WTC11 (cell line): ENCODE results near the gene TRIM66. TPM values are rescaled to one million over a fixed set of nuclear protein-coding genes. Genes with fewer than 3 reads are reported as not detected.

ENCODE experiments used
- ATAC-seq: fragments of 200-7000 bp; cut with Tn5 transposase; 2 replicates; pipeline ENCODE4 v1.10.0; 2021; ENCODE audit warnings: mild to moderate bottlenecking, moderate library complexity
- CTCF ChIA-PET: fragments of 300-600 bp; sonication (Branson Sonifier 250); formaldehyde crosslinking; loops from one replicate; lab custom pipeline; 2021; ENCODE audit warnings: antibody characterized with exemption; lab: Charles Lee
- POLR2A ChIA-PET: fragments of 350-600 bp; sonication (Branson Sonifier 250); formaldehyde crosslinking; loops from one replicate; lab custom pipeline; 2021; ENCODE audit warnings: antibody characterized with exemption; lab: Charles Lee
- DNase-seq: peaks from one replicate; pipeline ENCODE4 v3.0.0; 2021; ENCODE audit warnings: low spot score
- H3K27ac Mint-ChIP-seq: 2 replicates; pipeline ENCODE4 v1.8.0; 2021; ENCODE audit warnings: mixed read lengths
- H3K27me3 Mint-ChIP-seq: 2 replicates; pipeline ENCODE4 v1.8.0; 2021; ENCODE audit warnings: low read depth, mild to moderate bottlenecking, moderate library complexity, mixed read lengths
- H3K36me3 Mint-ChIP-seq: 2 replicates; pipeline ENCODE4 v1.8.0; 2021; ENCODE audit warnings: mixed read lengths
- H3K4me1 Mint-ChIP-seq: 2 replicates; pipeline ENCODE4 v1.8.0; 2022; ENCODE audit warnings: mixed read lengths
- H3K4me3 Mint-ChIP-seq: 2 replicates; pipeline ENCODE4 v1.8.0; 2021; ENCODE audit warnings: mild to moderate bottlenecking, moderate library complexity, mixed read lengths
- H3K9me3 Mint-ChIP-seq: 2 replicates; pipeline ENCODE4 v1.8.0; 2021; ENCODE audit warnings: mixed read lengths
- IRF2 ChIP-seq: sonication (generic); formaldehyde crosslinking; IDR thresholded peaks from 2 replicates; pipeline ENCODE4 v1.8.0; 2022; ENCODE audit warnings: low read depth, missing genetic modification reagents, borderline replicate concordance
- MYBL2 ChIP-seq: sonication (generic); formaldehyde crosslinking; IDR thresholded peaks from 2 replicates; pipeline ENCODE4 v1.8.1; 2023; ENCODE audit warnings: mild to moderate bottlenecking, moderate library complexity, missing genetic modification reagents
- NR2C2 ChIP-seq: sonication (generic); formaldehyde crosslinking; IDR thresholded peaks from 2 replicates; pipeline ENCODE4 v1.8.0; 2022; ENCODE audit warnings: mild to moderate bottlenecking, missing genetic modification reagents
- SOX15 ChIP-seq: fragments of 250-450 bp; sonication (Bioruptor Pico); IDR thresholded peaks from 2 replicates; pipeline ENCODE4 v1.9.0; 2021; ENCODE audit warnings: mild to moderate bottlenecking
- TP53 ChIP-seq: sonication (generic); formaldehyde crosslinking; IDR thresholded peaks from 2 replicates; pipeline ENCODE4 v1.8.1; 2023; ENCODE audit warnings: mild to moderate bottlenecking, missing genetic modification reagents
- ZBTB21 ChIP-seq: sonication (generic); formaldehyde crosslinking; IDR thresholded peaks from 2 replicates; pipeline ENCODE4 v1.8.1; 2023; ENCODE audit warnings: mild to moderate bottlenecking, missing genetic modification reagents, borderline replicate concordance
- ZNF317 ChIP-seq: sonication (generic); formaldehyde crosslinking; IDR thresholded peaks from 2 replicates; pipeline ENCODE4 v1.8.1; 2023; ENCODE audit warnings: low read depth, mild to moderate bottlenecking, moderate library complexity, missing genetic modification reagents, borderline replicate concordance
- total RNA-seq: library from RNA; stranded (reverse); gene quantifications from 3 replicates; pipeline ENCODE4 v1.2.3, GENCODE V29; 2021
- TF ChIP-seq, protein P1 (sequence below): fragments of 250-450 bp; sonication (Bioruptor Pico); IDR thresholded peaks from 2 replicates; pipeline ENCODE4 v1.9.0; 2021; ENCODE audit warnings: mild to moderate bottlenecking, borderline replicate concordance
- TF ChIP-seq, protein P2 (sequence below): sonication (generic); formaldehyde crosslinking; conservative IDR thresholded peaks from 2 replicates; pipeline ENCODE4 v1.8.1; 2022; ENCODE audit warnings: mild to moderate bottlenecking, missing genetic modification reagents
- TF ChIP-seq, protein P3 (sequence below): sonication (generic); formaldehyde crosslinking; IDR thresholded peaks from 2 replicates; pipeline ENCODE4 v1.8.0; 2023; ENCODE audit warnings: missing genetic modification reagents
- TF ChIP-seq, protein P4 (sequence below): sonication (generic); formaldehyde crosslinking; IDR thresholded peaks from 2 replicates; pipeline ENCODE4 v1.8.0; 2023; ENCODE audit warnings: missing genetic modification reagents, mild to moderate bottlenecking, borderline replicate concordance
- TF ChIP-seq, protein P5 (sequence below): sonication (generic); formaldehyde crosslinking; IDR thresholded peaks from 2 replicates; pipeline ENCODE4 v1.8.0; 2022; ENCODE audit warnings: missing genetic modification reagents
- TF ChIP-seq, protein P6 (sequence below): sonication (generic); formaldehyde crosslinking; IDR thresholded peaks from 2 replicates; pipeline ENCODE4 v1.8.1; 2023; ENCODE audit warnings: mild to moderate bottlenecking, missing genetic modification reagents
- TF ChIP-seq, protein P7 (sequence below): fragments of 250-450 bp; sonication (Bioruptor Pico); IDR thresholded peaks from 2 replicates; pipeline ENCODE4 v1.9.0; 2021; ENCODE audit warnings: moderate library complexity, mild to moderate bottlenecking, inconsistent platforms, borderline replicate concordance

TRIM66 gene
- total RNA-seq, 1 experiment from 2014 or later, result 5.6 TPM

DNA sequence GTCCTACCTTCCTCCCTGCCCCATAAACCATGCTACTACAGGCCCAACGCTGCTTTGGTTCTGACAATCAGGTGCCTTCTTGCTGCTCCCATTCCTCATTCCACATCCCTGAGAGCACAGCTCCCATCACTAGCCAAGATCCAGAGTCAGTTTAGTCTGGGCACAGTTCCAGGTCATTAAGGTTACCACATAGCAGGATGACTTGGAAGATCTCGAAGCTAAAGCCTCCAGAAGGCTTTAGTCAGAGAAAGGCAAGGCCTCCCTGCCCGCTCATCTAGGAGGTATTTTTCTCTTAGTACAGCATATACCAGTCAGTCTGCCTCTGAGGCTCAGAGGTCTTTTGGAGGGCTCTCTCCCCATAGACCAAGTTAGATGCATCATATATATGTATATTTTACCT is 30.3 kb downstream of the TRIM66 start (continued):
- TF ChIP-seq, protein P1, sequence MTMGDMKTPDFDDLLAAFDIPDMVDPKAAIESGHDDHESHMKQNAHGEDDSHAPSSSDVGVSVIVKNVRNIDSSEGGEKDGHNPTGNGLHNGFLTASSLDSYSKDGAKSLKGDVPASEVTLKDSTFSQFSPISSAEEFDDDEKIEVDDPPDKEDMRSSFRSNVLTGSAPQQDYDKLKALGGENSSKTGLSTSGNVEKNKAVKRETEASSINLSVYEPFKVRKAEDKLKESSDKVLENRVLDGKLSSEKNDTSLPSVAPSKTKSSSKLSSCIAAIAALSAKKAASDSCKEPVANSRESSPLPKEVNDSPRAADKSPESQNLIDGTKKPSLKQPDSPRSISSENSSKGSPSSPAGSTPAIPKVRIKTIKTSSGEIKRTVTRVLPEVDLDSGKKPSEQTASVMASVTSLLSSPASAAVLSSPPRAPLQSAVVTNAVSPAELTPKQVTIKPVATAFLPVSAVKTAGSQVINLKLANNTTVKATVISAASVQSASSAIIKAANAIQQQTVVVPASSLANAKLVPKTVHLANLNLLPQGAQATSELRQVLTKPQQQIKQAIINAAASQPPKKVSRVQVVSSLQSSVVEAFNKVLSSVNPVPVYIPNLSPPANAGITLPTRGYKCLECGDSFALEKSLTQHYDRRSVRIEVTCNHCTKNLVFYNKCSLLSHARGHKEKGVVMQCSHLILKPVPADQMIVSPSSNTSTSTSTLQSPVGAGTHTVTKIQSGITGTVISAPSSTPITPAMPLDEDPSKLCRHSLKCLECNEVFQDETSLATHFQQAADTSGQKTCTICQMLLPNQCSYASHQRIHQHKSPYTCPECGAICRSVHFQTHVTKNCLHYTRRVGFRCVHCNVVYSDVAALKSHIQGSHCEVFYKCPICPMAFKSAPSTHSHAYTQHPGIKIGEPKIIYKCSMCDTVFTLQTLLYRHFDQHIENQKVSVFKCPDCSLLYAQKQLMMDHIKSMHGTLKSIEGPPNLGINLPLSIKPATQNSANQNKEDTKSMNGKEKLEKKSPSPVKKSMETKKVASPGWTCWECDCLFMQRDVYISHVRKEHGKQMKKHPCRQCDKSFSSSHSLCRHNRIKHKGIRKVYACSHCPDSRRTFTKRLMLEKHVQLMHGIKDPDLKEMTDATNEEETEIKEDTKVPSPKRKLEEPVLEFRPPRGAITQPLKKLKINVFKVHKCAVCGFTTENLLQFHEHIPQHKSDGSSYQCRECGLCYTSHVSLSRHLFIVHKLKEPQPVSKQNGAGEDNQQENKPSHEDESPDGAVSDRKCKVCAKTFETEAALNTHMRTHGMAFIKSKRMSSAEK (CRISPR knock-in tag), result no peak
- no peak for TF ChIP-seq IRF2 (CRISPR knock-in tag)
- TF ChIP-seq, protein P2, sequence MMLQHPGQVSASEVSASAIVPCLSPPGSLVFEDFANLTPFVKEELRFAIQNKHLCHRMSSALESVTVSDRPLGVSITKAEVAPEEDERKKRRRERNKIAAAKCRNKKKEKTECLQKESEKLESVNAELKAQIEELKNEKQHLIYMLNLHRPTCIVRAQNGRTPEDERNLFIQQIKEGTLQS, result no peak
- TF ChIP-seq, protein P3, sequence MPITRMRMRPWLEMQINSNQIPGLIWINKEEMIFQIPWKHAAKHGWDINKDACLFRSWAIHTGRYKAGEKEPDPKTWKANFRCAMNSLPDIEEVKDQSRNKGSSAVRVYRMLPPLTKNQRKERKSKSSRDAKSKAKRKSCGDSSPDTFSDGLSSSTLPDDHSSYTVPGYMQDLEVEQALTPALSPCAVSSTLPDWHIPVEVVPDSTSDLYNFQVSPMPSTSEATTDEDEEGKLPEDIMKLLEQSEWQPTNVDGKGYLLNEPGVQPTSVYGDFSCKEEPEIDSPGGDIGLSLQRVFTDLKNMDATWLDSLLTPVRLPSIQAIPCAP (CRISPR knock-in tag), result no peak
- no peak for TF ChIP-seq TP53 (CRISPR knock-in tag)
- TF ChIP-seq, protein P4, sequence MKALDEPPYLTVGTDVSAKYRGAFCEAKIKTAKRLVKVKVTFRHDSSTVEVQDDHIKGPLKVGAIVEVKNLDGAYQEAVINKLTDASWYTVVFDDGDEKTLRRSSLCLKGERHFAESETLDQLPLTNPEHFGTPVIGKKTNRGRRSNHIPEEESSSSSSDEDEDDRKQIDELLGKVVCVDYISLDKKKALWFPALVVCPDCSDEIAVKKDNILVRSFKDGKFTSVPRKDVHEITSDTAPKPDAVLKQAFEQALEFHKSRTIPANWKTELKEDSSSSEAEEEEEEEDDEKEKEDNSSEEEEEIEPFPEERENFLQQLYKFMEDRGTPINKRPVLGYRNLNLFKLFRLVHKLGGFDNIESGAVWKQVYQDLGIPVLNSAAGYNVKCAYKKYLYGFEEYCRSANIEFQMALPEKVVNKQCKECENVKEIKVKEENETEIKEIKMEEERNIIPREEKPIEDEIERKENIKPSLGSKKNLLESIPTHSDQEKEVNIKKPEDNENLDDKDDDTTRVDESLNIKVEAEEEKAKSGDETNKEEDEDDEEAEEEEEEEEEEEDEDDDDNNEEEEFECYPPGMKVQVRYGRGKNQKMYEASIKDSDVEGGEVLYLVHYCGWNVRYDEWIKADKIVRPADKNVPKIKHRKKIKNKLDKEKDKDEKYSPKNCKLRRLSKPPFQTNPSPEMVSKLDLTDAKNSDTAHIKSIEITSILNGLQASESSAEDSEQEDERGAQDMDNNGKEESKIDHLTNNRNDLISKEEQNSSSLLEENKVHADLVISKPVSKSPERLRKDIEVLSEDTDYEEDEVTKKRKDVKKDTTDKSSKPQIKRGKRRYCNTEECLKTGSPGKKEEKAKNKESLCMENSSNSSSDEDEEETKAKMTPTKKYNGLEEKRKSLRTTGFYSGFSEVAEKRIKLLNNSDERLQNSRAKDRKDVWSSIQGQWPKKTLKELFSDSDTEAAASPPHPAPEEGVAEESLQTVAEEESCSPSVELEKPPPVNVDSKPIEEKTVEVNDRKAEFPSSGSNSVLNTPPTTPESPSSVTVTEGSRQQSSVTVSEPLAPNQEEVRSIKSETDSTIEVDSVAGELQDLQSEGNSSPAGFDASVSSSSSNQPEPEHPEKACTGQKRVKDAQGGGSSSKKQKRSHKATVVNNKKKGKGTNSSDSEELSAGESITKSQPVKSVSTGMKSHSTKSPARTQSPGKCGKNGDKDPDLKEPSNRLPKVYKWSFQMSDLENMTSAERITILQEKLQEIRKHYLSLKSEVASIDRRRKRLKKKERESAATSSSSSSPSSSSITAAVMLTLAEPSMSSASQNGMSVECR (CRISPR knock-in tag), result no peak
- TF ChIP-seq ZNF317 (CRISPR knock-in tag), result no peak

DNA sequence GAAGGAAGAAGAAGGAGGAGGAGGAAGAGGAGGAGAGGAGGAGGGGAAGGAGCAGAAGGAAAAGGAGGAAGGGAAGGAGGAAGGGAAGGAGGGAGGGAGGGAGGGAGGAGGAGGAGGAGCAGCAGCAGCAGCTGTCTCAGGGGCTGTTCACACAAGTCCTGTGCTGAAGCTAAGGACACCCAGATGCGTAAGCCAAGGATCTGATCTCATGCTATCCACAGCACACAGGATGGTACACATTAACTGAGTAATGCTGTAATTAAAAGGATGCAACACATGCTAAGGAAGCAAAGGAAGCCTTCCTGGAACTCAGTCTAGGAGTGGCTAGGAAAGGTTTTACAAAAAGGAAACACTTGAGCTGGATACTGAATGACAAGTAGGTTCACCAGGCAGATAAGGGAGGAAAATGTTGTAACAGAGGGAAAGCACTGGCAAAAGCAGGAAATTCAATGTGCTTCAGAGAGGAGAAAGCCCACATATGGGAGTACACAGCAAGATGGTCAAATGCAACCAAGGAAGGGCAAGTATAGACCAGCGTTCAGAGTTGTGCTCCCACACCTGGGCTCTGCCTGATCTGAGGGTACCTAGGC is 32.0 kb downstream of the TRIM66 start:
- ChIA-PET CTCF (no interaction called here), POLR2A (no interaction called here)
- DNase-seq (no peak), ATAC-seq (no peak)
- Mint-ChIP-seq H3K4me1 (no peaks in the 10 kb centered on the region), H3K27me3 (no peaks in the 10 kb centered on the region), H3K36me3 (no peaks in the 10 kb centered on the region), H3K4me3 (no peak overlapping the region), H3K9me3 (no peaks in the 10 kb centered on the region), H3K27ac (no peak overlapping the region)
- TF ChIP-seq, protein P2, result no peak
- TF ChIP-seq, protein P5, sequence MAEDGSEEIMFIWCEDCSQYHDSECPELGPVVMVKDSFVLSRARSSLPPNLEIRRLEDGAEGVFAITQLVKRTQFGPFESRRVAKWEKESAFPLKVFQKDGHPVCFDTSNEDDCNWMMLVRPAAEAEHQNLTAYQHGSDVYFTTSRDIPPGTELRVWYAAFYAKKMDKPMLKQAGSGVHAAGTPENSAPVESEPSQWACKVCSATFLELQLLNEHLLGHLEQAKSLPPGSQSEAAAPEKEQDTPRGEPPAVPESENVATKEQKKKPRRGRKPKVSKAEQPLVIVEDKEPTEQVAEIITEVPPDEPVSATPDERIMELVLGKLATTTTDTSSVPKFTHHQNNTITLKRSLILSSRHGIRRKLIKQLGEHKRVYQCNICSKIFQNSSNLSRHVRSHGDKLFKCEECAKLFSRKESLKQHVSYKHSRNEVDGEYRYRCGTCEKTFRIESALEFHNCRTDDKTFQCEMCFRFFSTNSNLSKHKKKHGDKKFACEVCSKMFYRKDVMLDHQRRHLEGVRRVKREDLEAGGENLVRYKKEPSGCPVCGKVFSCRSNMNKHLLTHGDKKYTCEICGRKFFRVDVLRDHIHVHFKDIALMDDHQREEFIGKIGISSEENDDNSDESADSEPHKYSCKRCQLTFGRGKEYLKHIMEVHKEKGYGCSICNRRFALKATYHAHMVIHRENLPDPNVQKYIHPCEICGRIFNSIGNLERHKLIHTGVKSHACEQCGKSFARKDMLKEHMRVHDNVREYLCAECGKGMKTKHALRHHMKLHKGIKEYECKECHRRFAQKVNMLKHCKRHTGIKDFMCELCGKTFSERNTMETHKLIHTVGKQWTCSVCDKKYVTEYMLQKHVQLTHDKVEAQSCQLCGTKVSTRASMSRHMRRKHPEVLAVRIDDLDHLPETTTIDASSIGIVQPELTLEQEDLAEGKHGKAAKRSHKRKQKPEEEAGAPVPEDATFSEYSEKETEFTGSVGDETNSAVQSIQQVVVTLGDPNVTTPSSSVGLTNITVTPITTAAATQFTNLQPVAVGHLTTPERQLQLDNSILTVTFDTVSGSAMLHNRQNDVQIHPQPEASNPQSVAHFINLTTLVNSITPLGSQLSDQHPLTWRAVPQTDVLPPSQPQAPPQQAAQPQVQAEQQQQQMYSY (CRISPR knock-in tag), result no peak
- TF ChIP-seq, protein P6, sequence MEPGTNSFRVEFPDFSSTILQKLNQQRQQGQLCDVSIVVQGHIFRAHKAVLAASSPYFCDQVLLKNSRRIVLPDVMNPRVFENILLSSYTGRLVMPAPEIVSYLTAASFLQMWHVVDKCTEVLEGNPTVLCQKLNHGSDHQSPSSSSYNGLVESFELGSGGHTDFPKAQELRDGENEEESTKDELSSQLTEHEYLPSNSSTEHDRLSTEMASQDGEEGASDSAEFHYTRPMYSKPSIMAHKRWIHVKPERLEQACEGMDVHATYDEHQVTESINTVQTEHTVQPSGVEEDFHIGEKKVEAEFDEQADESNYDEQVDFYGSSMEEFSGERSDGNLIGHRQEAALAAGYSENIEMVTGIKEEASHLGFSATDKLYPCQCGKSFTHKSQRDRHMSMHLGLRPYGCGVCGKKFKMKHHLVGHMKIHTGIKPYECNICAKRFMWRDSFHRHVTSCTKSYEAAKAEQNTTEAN (CRISPR knock-in tag), result no peak
- TF ChIP-seq MYBL2 (no peak), ZBTB21 (CRISPR knock-in tag) (no peak), NR2C2 (CRISPR knock-in tag) (no peak), SOX15 (CRISPR knock-in tag) (no peak)
- TF ChIP-seq, protein P7, sequence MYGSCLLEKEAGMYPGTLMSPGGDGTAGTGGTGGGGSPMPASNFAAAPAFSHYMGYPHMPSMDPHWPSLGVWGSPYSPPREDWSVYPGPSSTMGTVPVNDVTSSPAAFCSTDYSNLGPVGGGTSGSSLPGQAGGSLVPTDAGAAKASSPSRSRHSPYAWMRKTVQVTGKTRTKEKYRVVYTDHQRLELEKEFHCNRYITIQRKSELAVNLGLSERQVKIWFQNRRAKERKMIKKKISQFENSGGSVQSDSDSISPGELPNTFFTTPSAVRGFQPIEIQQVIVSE (CRISPR knock-in tag), result no peak
